NCI-H1930 (cell line): ENCODE measurements around the gene CNTN5.
A peak's percentile ranks its signal among the peaks of the same experiment; 100 is the strongest.
"Not testable (repeated sequence)": the region's sequence is repeated elsewhere in the genome, so short reads cannot be mapped to it uniquely, and the experiment has no call there.

Experiments
- DNase-seq, 2 experiments: peaks; one replicate each; lab custom pipeline; 2025; lab: John Stamatoyannopoulos, UW

Gene CNTN5

GRCh38 chr11:100208207-100208606 is 1187.5 kb downstream of the CNTN5 start:
- no peak for DNase-seq

DNA sequence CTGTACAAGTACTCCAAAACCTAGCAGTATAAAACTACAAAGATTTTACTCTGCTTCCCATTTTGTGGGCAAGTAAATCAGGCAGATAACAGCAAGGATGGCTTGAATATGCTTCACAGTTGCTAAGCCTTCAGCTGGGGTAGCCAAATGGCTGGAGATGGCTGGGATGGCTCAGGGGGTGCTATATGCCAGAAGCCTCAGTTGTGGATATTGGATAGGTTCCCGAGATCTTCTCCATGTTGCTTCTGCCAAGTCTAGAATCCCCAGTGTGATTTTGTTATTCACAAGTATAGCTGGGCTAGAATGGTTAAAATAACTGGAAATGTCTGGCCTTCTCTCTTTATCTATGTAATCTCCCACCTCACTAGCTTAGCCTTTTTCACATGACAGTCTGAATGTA is 1194.0 kb downstream of the CNTN5 start:
- no peak for DNase-seq

- DNase-seq = no peak
These were observed 1200.1 kb downstream of the CNTN5 start for GRCh38 chr11:100220801-100221200.

DNA sequence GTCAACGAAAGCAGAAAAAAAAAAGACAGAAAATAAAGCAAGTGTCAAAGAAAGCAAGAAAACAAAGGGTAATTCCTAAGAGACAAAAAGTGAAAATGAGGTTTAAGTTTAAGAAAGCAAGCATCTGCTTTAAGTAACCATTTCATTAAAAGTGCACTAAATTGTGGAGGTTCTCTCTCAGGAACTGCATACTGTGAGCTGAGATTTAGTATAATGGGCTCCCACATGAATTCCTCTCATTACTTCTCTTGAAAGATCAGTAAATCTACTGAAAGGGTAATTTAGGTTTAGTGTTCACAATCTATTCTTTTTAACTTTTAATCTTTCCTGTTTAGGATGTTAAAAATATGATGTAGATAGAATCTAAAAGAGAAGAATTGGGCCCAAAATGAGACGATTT is 1201.0 kb downstream of the CNTN5 start:
- DNase-seq = no peak

GRCh38 chr11:100224541-100225034 is 1203.8 kb downstream of the CNTN5 start:
- DNase-seq = no peak

GRCh38 chr11:100229086-100229485 is 1208.3 kb downstream of the CNTN5 start:
- DNase-seq = no peak

DNA sequence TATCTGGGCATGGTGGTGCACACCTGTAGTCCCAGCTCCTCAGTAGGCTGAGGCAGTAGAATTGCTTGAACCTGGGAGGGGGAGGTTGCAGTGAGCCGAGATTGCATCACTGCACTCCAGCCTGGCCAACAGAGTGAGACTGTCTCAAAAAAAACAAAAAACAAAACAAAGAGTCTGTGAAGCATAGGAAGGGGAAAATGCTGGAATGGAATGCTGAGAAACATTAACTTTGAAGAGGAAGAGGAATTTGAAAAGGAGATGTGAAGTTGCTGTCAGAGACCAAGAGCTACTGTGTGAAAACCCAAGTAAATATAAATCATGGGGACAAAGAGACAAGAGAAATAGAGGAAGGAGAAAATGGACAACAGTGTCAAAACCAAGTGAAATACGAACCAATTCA is 1211.3 kb downstream of the CNTN5 start:
- DNase-seq = no peak

DNA sequence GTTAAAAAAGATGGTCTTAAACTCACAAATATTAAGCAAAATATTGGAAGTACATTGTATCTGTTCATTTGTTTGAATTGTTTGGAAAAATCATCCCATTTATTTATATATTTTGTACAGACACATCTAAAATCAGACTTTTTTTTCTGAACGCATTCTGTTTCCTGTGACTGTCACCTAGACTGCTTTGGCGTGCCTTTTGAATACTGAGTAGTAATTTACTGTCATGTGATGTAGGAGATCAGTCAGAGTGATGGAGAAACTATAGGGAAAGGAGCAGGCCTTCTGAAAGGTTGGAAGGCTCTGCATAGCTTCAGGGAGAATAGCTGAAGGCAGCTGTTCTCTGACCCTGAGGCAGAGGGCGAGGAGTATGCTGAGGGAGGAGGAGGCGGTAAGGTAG is 1214.3 kb downstream of the CNTN5 start:
- no peak for DNase-seq

DNA sequence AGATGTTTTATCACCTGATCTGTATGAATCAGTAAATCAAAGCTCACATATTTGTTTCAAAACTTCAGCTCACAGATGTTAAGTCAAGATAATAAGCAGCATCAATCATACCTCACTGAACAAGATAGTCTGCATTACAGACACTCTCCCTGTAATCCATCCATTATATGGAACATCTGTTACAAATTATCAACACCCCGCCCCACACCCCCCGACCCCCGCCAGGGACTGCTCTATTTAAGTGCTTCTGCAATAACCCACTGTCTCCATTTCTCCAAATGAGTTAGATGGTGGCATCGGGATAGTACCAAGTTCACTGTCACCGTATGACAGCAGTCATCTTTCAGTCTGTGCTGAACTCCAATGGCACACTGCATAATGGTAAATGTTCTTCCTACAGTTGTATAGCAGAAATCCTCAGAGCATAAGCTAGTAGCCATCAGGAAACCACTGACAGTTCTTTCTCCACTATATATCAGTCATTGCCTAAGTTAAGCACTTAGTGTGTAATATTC is 1219.3 kb downstream of the CNTN5 start:
- DNase-seq = no peak

- DNase-seq = no peak
These were observed 1227.0 kb downstream of the CNTN5 start for GRCh38 chr11:100247704-100248103.

DNA sequence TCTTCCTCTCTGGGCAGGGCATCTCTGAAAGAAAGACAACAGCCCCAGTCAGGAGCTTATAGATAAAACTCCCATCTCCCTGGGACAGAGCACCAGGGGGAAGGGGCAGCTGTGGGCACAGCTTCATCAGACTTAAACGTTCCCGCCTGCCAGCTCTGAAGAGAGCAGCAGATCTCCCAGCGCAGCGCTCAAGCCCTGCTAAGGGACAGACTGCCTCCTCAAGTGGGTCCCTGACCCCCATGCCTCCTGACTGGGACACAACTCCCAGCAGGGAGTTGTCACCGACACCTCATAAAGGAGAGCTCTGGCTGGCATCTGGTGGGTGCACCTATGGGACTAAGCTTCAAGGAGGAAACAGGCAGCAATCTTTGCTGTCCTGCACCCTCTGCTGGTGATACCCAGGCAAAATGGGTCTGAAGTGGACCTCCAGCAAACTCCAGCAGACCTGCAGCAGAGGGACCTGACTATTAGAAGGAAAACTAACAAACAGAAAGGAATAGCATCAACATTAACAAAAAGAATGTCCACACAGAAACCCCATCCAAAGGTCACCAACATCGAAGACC is 1236.6 kb downstream of the CNTN5 start:
- not testable (repeated sequence) for DNase-seq

GRCh38 chr11:100269516-100269915 is 1248.8 kb downstream of the CNTN5 start:
- no peak for DNase-seq

- DNase-seq = no peak
These were observed 1252.5 kb downstream of the CNTN5 start for GRCh38 chr11:100273066-100273815.

DNA sequence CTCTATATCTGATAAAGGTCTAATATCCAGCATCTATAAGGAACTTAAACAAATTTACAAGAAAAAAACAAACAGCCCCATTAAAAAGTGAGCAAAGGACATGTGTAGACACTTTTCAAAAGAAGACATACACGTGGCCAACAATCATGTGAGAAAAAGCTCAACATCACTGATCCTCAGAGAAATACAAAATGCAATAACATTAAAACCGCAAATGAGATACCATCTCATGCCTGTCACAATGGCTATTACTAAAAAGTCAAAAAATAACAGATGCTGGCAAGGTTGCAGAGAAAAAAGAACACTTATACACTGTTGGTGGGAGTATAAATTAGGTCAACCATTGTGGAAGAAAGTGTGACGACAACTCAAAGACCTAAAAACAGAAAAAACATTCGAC is 1253.7 kb downstream of the CNTN5 start:
- not testable (repeated sequence) for DNase-seq

DNA sequence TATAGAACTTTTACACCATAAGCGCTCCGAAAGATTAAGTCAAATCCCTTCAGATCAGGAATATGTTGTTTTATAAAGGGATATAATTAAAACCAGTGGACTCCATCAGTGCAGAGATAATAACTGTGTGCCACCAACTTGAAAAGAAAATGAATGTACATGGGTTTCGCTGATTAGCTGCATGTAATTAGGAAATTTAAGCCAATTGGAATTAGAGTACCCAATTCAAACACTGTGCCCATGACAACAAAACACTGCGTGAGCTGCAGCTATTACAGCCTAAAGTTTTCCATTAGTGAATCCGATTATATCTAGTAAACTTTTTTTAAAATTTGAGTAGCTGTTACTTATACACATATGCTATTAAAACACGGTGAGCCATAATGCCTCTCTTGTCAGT is 1274.0 kb downstream of the CNTN5 start:
- peak; percentile 58 to 80 for DNase-seq

DNA sequence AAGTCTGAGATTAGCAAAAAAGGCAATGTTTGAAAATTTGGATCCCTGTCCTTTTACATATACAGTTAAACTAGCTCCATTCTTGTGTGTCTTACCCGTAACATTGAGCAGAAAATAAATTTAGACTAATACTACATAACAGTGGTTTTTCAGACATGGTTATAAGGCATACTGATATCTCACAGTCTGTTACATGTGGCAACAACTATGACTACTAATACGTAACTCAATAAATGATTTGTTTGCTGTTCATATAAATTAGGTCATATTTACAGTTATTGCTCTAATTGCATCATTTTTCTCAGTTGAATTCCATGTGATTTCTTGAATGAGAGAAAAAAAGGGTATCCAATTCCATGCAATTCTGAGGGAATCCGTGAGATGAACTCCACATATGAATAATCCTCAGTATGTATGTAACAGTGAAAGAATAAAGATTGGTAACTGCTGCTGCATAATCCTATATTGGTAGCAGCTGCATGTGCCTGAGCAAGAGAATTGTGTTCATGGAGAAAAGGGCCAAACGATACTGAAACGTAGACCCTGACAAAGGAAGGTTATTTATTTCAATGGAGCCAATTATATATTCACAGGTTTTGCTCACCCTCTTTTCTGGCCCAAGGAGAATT is 1275.4 kb downstream of the CNTN5 start:
- DNase-seq = peak; percentile 41 to 57

- no peak for DNase-seq
These were observed 1276.8 kb downstream of the CNTN5 start for GRCh38 chr11:100297516-100297915.

GRCh38 chr11:100302824-100303223 is 1282.1 kb downstream of the CNTN5 start:
- DNase-seq = no peak

DNA sequence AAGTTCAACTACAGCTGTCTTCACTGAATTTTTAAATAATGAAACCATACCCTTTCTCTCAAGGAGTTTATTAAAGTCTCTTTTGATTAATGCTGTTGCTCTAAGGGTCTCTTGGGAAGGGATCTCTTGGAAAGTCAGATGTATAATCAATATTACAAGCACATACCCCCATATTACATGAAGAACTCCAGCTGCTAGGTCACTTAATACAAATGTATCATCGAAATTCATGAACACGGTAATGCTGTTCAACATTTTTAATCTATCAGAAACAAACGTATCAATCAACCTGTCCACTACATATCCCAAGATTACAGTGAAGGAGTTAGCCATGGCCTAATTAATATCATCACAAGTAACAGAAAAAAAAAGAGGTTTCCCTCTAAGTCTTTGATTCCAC is 1283.1 kb downstream of the CNTN5 start:
- DNase-seq = no peak

DNA sequence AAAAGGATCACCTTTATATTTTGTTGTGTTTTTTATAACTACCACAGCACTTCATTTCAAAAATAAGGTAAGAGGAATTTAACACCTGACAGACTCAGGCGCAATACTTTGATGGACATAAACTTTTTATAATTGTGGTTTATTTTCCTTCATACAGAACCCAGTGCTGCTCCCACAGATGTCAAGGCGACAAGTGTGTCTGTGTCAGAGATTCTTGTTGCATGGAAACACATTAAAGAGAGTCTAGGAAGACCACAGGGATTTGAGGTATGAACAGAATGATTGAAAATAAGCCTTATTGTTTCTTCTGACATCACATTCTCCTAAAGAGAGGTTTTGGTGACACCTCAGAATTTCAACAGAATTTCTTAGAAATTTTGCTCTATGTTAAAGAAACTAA is 1287.5 kb downstream of the CNTN5 start:
- DNase-seq = no peak

DNA sequence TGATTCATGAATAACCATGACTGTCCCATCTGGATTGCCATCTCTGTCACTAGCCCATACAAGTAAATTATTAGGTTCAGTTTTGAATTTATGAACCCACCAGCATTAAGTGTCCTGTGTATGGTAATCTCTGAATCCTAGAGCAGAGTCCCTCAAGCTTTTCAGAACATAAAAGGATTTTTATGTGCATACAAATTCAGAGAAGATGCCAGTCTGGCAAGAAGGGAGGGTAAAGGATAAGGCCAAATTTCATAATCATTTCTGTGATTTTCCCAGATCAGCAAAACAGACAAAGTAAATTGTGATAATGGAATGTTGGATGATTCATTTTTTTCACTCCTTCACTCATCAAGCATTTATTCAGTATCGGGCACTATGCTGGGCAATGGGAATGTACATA is 1295.2 kb downstream of the CNTN5 start:
- no peak for DNase-seq

DNA sequence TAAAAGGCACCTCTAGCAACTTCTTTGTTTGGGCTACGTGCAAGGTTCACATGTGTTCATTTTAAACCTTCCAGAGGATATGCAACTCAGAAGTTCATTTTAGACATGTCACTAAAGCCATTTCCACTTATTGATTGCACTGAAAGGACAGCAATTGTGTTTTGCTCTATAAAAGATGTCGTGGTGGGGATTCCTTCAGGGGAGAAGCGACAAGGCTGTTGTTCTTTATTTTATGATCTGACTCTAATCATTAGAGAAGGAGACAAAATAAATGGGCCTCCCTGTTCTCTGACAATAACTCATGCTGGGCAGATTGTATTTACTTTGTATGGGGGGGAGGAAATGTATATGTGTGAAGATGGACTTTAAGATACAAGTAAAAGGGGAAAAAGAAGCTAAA is 1296.2 kb downstream of the CNTN5 start:
- DNase-seq = no peak

DNA sequence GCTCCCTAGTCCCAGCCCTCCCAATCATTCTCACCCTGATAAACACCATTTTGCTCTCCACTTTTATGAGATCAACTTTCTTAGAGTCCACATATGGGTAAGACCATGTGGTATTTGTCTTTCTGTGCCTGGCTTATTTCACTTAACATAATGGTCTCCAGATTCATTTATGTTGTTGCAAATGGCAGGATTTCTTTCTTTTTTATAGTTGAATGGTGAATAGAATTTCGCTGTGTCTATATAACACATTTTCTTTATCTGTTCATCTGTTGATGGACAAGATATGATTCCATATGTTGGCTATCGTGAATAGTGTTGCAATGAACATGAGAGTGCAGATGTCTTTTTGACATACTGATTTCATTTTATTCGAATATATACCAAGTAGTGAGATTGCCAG is 1298.9 kb downstream of the CNTN5 start:
- no peak for DNase-seq
